ENCODE results near the gene AP2S1. TPM values are rescaled to one million over a fixed set of nuclear protein-coding genes. Genes with fewer than 3 reads are reported as not detected.
"Not testable (repeated sequence)": the region's sequence is repeated elsewhere in the genome, so short reads cannot be mapped to it uniquely, and the experiment has no call there.

AP2S1 gene
- total RNA-seq, 1 donor from 2014 or later = 96.6 TPM

DNA sequence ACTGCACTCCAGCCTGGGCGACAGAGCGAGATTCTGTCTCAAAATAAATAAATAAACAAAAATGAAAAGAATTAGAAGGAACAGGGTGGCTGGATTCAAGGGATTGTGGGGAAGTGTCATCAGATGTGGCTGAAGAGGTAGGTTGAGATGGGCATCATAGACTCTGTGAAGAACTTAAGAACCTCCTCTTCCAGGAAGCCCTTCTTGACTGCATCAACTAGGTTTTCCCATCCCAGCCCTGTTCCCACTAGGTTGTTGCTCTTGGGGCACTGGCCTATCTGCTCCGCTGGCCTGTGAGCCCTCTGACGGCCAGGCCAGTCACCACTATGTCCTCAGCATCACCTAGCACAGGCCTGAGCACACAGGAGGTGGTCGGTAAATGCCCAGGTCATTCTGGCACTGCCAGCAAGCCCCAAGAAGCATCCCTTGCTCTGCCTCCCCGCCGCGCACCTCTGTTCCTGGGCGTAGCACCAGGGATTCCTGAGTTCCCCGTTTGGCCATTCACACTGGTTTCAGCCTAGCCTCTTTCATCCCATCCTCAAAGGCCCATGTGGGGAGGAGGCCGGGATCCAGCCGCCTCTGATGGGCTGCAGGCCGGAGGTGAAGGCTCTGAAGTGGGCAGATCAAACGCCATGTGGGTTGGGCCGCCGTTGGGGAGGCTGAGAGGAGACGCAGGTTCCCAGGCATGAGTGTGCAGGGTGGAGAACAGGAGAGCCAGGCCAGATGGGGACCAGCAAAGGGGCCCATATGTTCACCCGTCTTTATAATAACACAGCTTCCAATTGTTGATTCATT, 34.6 kb downstream of the AP2S1 start:
- H3K4me3 ChIP-seq = no peak overlapping the region
- H3K27me3 ChIP-seq = no peaks in the 10 kb centered on the region
- H3K27ac ChIP-seq = no peak overlapping the region
- H3K4me1 ChIP-seq = peaks cover 0 to 5% of the 10 kb centered on the region in 2 donors
- intact Hi-C loops (cut with DNase I) = no loop called here
- TF ChIP-seq, protein P1, sequence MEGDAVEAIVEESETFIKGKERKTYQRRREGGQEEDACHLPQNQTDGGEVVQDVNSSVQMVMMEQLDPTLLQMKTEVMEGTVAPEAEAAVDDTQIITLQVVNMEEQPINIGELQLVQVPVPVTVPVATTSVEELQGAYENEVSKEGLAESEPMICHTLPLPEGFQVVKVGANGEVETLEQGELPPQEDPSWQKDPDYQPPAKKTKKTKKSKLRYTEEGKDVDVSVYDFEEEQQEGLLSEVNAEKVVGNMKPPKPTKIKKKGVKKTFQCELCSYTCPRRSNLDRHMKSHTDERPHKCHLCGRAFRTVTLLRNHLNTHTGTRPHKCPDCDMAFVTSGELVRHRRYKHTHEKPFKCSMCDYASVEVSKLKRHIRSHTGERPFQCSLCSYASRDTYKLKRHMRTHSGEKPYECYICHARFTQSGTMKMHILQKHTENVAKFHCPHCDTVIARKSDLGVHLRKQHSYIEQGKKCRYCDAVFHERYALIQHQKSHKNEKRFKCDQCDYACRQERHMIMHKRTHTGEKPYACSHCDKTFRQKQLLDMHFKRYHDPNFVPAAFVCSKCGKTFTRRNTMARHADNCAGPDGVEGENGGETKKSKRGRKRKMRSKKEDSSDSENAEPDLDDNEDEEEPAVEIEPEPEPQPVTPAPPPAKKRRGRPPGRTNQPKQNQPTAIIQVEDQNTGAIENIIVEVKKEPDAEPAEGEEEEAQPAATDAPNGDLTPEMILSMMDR (IDR thresholded peaks at IDR 0.05) = no peak
- no peaks in the 10 kb centered on the region for H3K36me3 ChIP-seq
- no peak for DNase-seq (ENCODE audit: low spot score in 2 of 2)
- H3K9me3 ChIP-seq = no peaks in the 10 kb centered on the region

DNA sequence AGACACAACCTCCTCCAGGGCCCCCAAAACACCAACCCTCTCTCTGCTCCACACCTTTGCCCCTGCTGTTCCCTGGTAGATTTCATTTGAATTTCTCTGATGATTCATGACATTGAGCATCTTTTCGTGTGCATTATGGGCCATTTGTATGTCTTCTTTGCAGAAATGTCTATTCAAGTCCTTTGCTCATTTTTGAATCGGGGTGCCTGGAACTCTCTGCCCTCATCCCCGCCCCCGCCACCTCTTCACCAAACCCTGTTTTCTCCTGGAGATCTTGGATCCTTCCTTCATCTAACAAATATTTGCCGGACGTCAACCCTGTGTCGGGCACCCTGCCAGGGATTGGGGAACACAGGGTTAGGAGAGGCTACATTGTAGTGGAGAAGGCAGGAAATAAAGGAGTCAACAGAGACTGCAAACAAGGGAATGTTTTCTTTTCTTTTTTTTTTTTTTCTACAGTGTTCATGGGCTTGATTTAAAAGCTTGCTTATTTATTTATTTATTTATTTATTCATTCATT, 36.7 kb downstream of the AP2S1 start:
- Histone ChIP-seq H3K27ac (peak overlapping the region; percentile 73 to 79), H3K27me3 (no peaks in the 10 kb centered on the region), H3K4me1 (peaks cover 0 to 5% of the 10 kb centered on the region in 2 donors), H3K36me3 (no peaks in the 10 kb centered on the region), H3K9me3 (no peaks in the 10 kb centered on the region), H3K4me3 (no peak overlapping the region)
- peak in 1 of 2 donors; percentile 79 for DNase-seq (ENCODE audit: low spot score in 2 of 2)
- TF ChIP-seq, protein P1 (IDR thresholded peaks at IDR 0.05) = no peak
- intact Hi-C loops (cut with DNase I) = loop anchor here (1.0 kb wide), 1 partner anchor 26 kb away; no protein-coding TSS in a partner anchor

DNA sequence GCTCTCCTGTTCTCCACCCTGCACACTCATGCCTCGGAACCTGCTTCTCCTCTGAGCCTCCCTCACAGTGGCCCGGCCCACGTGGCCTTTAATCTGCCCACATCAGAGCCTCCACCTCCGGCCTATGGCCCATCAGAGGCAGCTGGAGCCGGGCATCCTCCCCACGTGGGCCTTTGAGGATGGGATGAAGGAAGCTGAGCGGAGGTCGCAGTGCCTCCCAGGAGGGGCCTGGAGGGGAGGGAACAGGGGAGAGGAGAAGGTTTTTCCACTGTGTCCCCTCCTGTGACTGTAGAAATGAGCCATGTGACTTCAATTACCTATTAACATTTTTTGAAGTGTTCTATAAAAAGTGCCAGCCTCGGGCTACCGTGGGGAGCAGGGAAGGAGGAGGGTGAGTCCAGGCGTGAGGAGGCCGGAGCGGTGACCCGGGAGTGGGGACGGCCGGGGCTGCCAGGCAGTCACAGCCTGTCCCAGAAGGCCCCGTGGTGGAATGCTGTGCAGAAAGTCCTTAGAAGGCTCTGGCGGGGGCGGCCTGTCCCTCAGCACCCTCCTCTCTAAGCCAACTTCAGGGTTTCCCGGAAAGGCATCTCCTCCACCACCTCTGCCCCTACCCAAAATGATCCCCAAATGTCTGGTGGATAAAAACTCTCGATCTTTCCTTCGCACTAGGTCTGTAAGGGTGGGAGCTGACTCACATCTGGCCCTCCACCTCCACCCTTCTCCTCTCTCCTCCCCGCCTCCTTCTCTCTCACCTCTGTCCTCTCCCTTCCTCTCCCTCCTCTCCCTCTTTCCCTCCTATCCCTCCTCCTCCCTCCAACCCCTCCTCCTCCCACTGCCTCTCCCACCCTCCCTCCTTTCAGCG, 37.4 kb downstream of the AP2S1 start:
- Histone ChIP-seq H3K4me1 (peaks cover 0 to 5% of the 10 kb centered on the region in 2 donors), H3K27ac (peak overlapping the region; percentile 73 to 79), H3K9me3 (no peaks in the 10 kb centered on the region), H3K4me3 (no peak overlapping the region), H3K27me3 (no peaks in the 10 kb centered on the region), H3K36me3 (no peaks in the 10 kb centered on the region)
- intact Hi-C loops (cut with DNase I) = loop anchor here (1.0 kb wide), 1 partner anchor 27 kb away; no protein-coding TSS in a partner anchor
- peak in 1 of 2 donors; percentile 78 for DNase-seq (ENCODE audit: low spot score in 2 of 2)
- TF ChIP-seq, protein P1 (IDR thresholded peaks at IDR 0.05) = no peak

DNA sequence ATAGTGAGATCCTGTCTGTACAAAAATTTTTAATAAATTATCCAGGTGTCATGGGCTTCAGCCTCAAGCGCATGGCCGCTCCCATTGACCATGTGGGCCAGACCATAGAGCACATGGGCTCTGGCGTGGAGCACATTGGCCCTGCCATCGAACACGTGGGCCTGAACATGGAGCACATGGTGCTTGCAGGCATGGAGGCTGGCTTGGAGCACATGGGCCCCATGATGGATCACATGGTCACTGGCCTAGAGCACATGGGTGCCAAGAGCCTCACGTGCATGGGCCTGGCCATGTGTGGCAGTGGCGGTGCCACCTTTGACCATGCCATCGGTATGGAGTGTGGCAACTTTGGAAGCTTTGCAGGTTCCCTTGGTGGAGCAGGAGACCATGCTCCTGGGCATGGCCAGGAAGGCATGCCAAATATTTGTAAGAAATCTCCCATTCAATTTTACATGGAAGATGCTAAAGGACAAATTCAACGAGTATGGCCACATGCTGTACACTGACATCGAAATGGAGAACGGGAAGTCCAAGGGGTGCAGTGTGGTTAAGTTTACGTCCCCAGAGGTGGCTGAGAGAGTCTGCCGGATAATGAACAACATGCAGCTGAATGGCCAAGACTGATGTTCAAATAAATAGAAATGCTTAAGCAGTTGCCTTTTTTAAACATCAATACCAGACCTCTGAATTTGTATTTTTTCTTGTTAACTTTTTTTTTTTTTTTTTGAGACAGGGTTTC, 40.9 kb downstream of the AP2S1 start:
- H3K27me3 ChIP-seq = no peaks in the 10 kb centered on the region
- no peaks in the 10 kb centered on the region for H3K36me3 ChIP-seq
- DNase-seq (ENCODE audit: low spot score in 2 of 2) = no peak
- TF ChIP-seq, protein P1 (IDR thresholded peaks at IDR 0.05) = no peak
- H3K4me3 ChIP-seq = no peak overlapping the region
- no peak overlapping the region for H3K27ac ChIP-seq
- H3K9me3 ChIP-seq = no peaks in the 10 kb centered on the region
- intact Hi-C loops (cut with DNase I) = no loop called here
- H3K4me1 ChIP-seq = peaks cover 0 to 5% of the 10 kb centered on the region in 2 donors

DNA sequence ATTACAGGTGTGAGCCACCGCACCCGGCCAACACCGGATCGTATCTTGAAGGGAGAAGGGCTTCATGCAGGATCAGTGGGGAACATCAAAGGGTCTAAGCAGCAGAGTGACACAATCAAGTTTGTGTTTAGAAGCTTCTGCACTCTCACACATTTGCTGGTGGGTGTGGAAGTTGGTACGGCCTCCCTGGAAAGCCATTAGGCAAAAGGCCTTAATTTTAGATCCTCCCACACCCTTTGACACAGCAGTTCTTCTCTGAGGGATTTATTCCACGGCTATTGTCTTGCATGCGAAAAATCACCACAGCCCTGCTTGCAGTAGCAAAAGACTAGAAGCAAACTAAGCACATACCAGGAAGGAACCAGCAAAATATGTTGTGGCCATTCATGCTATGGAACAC, 44.0 kb downstream of the AP2S1 start:
- no peaks in the 10 kb centered on the region for H3K36me3 ChIP-seq
- H3K4me1 ChIP-seq = no peaks in the 10 kb centered on the region
- TF ChIP-seq, protein P1 (IDR thresholded peaks at IDR 0.05) = no peak
- no peak overlapping the region for H3K27ac ChIP-seq
- DNase-seq (ENCODE audit: low spot score in 2 of 2) = no peak
- H3K9me3 ChIP-seq = no peaks in the 10 kb centered on the region
- intact Hi-C loops (cut with DNase I) = no loop called here
- H3K4me3 ChIP-seq = no peak overlapping the region
- H3K27me3 ChIP-seq = no peaks in the 10 kb centered on the region

DNA sequence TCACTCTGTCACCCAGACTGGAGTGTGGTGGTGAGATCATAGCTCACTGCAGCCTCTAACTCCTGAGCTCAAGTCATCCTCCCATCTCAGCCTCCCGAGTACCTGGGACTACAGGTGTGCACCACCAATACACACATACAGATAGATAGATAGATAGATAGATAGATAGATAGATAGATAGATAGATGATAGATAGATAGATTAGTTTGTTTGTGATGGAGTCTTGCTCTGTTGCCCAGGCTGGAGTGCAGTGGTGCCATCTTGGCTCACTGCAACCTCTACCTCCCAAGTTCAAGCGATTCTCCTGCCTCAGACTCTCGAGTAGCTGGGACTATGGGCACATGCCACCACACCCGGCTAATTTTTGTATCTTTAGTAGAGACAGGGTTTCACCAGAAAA, 46.2 kb downstream of the AP2S1 start:
- H3K4me1 ChIP-seq; H3K4me3 ChIP-seq; DNase-seq (ENCODE audit: low spot score in 2 of 2); H3K27me3 ChIP-seq; intact Hi-C loops (cut with DNase I); H3K36me3 ChIP-seq; H3K9me3 ChIP-seq; H3K27ac ChIP-seq: not testable (repeated sequence)
